Panc1 (cell line): ENCODE results near the gene NCAPG2. TPM values are rescaled to one million over a fixed set of nuclear protein-coding genes. Genes with fewer than 3 reads are reported as not detected.

Source experiments
- ATAC-seq: fragments of 200-7000 bp; cut with Tn5 transposase; 2 replicates; pipeline ENCODE4 v1.9.1; 2020; ENCODE audit warnings: mild to moderate bottlenecking, moderate library complexity
- BruUV-seq: library from RNA; stranded (reverse); fragments of 400-500 nt; replicated peaks from 2 replicates; lab custom pipeline; 2021; lab: Mats Ljungman, UMichigan
- CTCF ChIA-PET: fragments of 300-600 bp; sonication (Branson Sonifier 250); formaldehyde crosslinking; loops from one replicate; lab custom pipeline; 2022; ENCODE audit warnings: antibody characterized with exemption; lab: Charles Lee
- POLR2A ChIA-PET: fragments of 300-600 bp; sonication (Branson Sonifier 250); formaldehyde crosslinking; loops from one replicate; lab custom pipeline; 2022; ENCODE audit warnings: antibody characterized with exemption; lab: Charles Lee
- DNase-seq: peaks from one replicate; pipeline ENCODE4 v3.0.0-alpha.2; 2010; ENCODE audit warnings: low read depth, low spot score
- H3K27ac ChIP-seq: 2 replicates; pipeline ENCODE4 v1.5.1; 2011; ENCODE audit warnings: mild to moderate bottlenecking, low read length, inconsistent platforms
- H3K27me3 ChIP-seq: fragments of 200-500 bp; sonication (Bioruptor generic); 2 replicates; pipeline ENCODE4 v1.6.0; 2014; ENCODE audit warnings: low read length, inconsistent platforms; ENCODE audit not compliant: control insufficient read depth, insufficient read depth
- H3K36me3 ChIP-seq: fragments of 200-500 bp; sonication (Bioruptor generic); 2 replicates; pipeline ENCODE4 v1.5.1; 2014; ENCODE audit warnings: inconsistent platforms, mild to moderate bottlenecking, low read length, moderate library complexity; ENCODE audit not compliant: control insufficient read depth, insufficient read depth
- H3K4me1 ChIP-seq: 2 replicates; pipeline ENCODE4 v1.5.1; 2011; ENCODE audit warnings: inconsistent platforms, mild to moderate bottlenecking, low read length, moderate library complexity; ENCODE audit not compliant: control insufficient read depth, insufficient read depth
- H3K4me3 ChIP-seq, 2 experiments: 2 replicates each; pipeline ENCODE4 v1.5.1; 2011 to 2012; ENCODE audit warnings: low read depth in 2 of 2, low read length in 2 of 2, mild to moderate bottlenecking in 2 of 2, inconsistent platforms in 1 of 2, moderate library complexity in 1 of 2
- H3K9me3 ChIP-seq: fragments of 200-500 bp; sonication (Bioruptor generic); 2 replicates; pipeline ENCODE4 v1.5.1; 2014; ENCODE audit warnings: low read depth, mild to moderate bottlenecking, inconsistent platforms, low read length, moderate library complexity; ENCODE audit not compliant: control insufficient read depth, insufficient read depth
- CTCF ChIP-seq: fragments of 450-650 bp; IDR thresholded peaks from 2 replicates; pipeline ENCODE4 v1.5.1; 2017; ENCODE audit warnings: mild to moderate bottlenecking
- POLR2AphosphoS5 ChIP-seq: IDR thresholded peaks from 2 replicates; pipeline ENCODE4 v1.6.1; 2012; ENCODE audit warnings: mild to moderate bottlenecking, low read depth, low read length, moderate library complexity
- REST ChIP-seq, 2 experiments: IDR thresholded peaks; 2 replicates each; pipeline ENCODE4 v1.6.1; 2011 to 2012; ENCODE audit warnings: low read depth in 2 of 2, control low read depth in 1 of 2, low read length in 1 of 2, mild to moderate bottlenecking in 1 of 2, moderate library complexity in 1 of 2; ENCODE audit not compliant: insufficient read depth in 1 of 2
- SIN3A ChIP-seq: IDR thresholded peaks from 2 replicates; pipeline ENCODE4 v1.6.1; 2012; ENCODE audit warnings: low read depth, mild to moderate bottlenecking, low read length, moderate library complexity, borderline replicate concordance; ENCODE audit not compliant: insufficient read depth
- TCF7L2 ChIP-seq: IDR thresholded peaks from 2 replicates; pipeline ENCODE4 v1.6.1; 2011; ENCODE audit warnings: mild to moderate bottlenecking, low read depth, low read length, inconsistent platforms
- in situ Hi-C: cut with HindIII; loops from 2 replicates; pipeline ENCODE4 v1.10.0; 2016; ENCODE audit warnings: low sequenced_read_pairs, low pct_unique_long_range_greater_than_20kb
- intact Hi-C: fragments of 100-400 bp; cut with micrococcal nuclease; formaldehyde crosslinking; loops from one replicate; pipeline ENCODE4 v1.10.0; 2022; ENCODE audit not compliant: unreplicated experiment
- total RNA-seq: library from RNA; stranded (reverse); gene quantifications from one replicate; pipeline ENCODE4 v1.2.1, GENCODE V29; 2021; ENCODE audit not compliant: unreplicated experiment

Gene NCAPG2
- total RNA-seq, 1 experiment from 2014 or later: 81.4 TPM

- ChIA-PET CTCF (no interaction called here), POLR2A (no interaction called here)
- no peak for DNase-seq
- intact Hi-C loops: no loop called here
- BruUV-seq: no TSS peak
- Histone ChIP-seq H3K9me3 (no peaks in the 10 kb centered on the region), H3K4me3 (no peak overlapping the region), H3K4me1 (no peaks in the 10 kb centered on the region), H3K27ac (no peak overlapping the region), H3K36me3 (peaks cover 14% of the 10 kb centered on the region; the same call in 1 of the 2 replicates), H3K27me3 (no peaks in the 10 kb centered on the region)
- ATAC-seq: no peak
- TF ChIP-seq CTCF (no peak), SIN3A (no peak), REST (IDR thresholded peaks at IDR 0.05; ENCODE audit: insufficient read depth in 1 of 2, low read depth in 2 of 2, low read length in 1 of 2) (no peak), TCF7L2 (no peak), POLR2AphosphoS5 (no peak)
- in situ Hi-C loops: no loop called here
These were observed 9.5 kb downstream of the NCAPG2 start for GRCh38 chr7:158695056-158695455.

- in situ Hi-C loops: no loop called here
- no peak overlapping the region for H3K4me3 ChIP-seq
- peaks cover 16% of the 10 kb centered on the region; the same call in 1 of the 2 replicates for H3K36me3 ChIP-seq
- ChIA-PET POLR2A (no interaction called here), CTCF (no interaction called here)
- BruUV-seq: no TSS peak
- H3K9me3 ChIP-seq: no peaks in the 10 kb centered on the region
- no peak overlapping the region for H3K27ac ChIP-seq
- TF ChIP-seq REST (IDR thresholded peaks at IDR 0.05; ENCODE audit: insufficient read depth in 1 of 2, low read depth in 2 of 2, low read length in 1 of 2) (no peak), SIN3A (no peak), TCF7L2 (no peak), POLR2AphosphoS5 (no peak), CTCF (no peak)
- ATAC-seq: no peak
- H3K4me1 ChIP-seq: no peaks in the 10 kb centered on the region
- intact Hi-C loops: no loop called here
- no peak for DNase-seq
- no peaks in the 10 kb centered on the region for H3K27me3 ChIP-seq
These were observed 10.0 kb downstream of the NCAPG2 start for GRCh38 chr7:158694650-158695049.
